GM18907 (cell line): ENCODE data around the gene RALGPS1.

ENCODE experiments used
- ATAC-seq: cut with Tn5 transposase; IDR thresholded peaks from one replicate; pipeline ENCODE4 v1.9.1; 2021; ENCODE audit warnings: mild to moderate bottlenecking, moderate library complexity; ENCODE audit not compliant: unreplicated experiment

The RALGPS1 gene

GRCh38 chr9:127269449-127269848 lies 354.9 kb downstream of the RALGPS1 start:
- ATAC-seq, result no peak
